ENCODE measurements around the gene FZR1.
"Not testable (repeated sequence)": the region's sequence is repeated elsewhere in the genome, so short reads cannot be mapped to it uniquely, and the experiment has no call there.

FZR1 gene

GRCh38 chr19:3514930-3515329 is 8.8 kb downstream of the FZR1 start:
- no peak for DNase-seq (ENCODE audit: low spot score)

GRCh38 chr19:3515891-3516422 is 9.8 kb downstream of the FZR1 start:
- no peak for DNase-seq (ENCODE audit: low spot score)

- DNase-seq (ENCODE audit: low spot score): no peak
Measured at GRCh38 chr19:3516675-3517207, 10.6 kb downstream of the FZR1 start.

GRCh38 chr19:3517638-3518037 is 11.5 kb downstream of the FZR1 start:
- no peak for DNase-seq (ENCODE audit: low spot score)

- no peak for DNase-seq (ENCODE audit: low spot score)
Measured at GRCh38 chr19:3518255-3518654, 12.1 kb downstream of the FZR1 start.

- no peak for DNase-seq (ENCODE audit: low spot score)
Measured at GRCh38 chr19:3518659-3519058, 12.5 kb downstream of the FZR1 start.

GRCh38 chr19:3519126-3519525 is 13.0 kb downstream of the FZR1 start:
- no peak for DNase-seq (ENCODE audit: low spot score)

- DNase-seq (ENCODE audit: low spot score): peak; percentile 70
Measured at GRCh38 chr19:3520166-3521103, 14.3 kb downstream of the FZR1 start.

- DNase-seq (ENCODE audit: low spot score): peak; percentile 27
Measured at GRCh38 chr19:3521104-3521445, 15.0 kb downstream of the FZR1 start.

- no peak for DNase-seq (ENCODE audit: low spot score)
Measured at GRCh38 chr19:3522421-3523360, 16.6 kb downstream of the FZR1 start.

GRCh38 chr19:3523361-3524077 is 17.4 kb downstream of the FZR1 start:
- no peak for DNase-seq (ENCODE audit: low spot score)

- DNase-seq (ENCODE audit: low spot score): no peak
Measured at GRCh38 chr19:3524078-3524842, 18.1 kb downstream of the FZR1 start.

GRCh38 chr19:3524904-3525451 is 18.9 kb downstream of the FZR1 start:
- DNase-seq (ENCODE audit: low spot score): no peak

- DNase-seq (ENCODE audit: low spot score): no peak
Measured at GRCh38 chr19:3526507-3527237, 20.6 kb downstream of the FZR1 start.

GRCh38 chr19:3527238-3527910 is 21.3 kb downstream of the FZR1 start:
- DNase-seq (ENCODE audit: low spot score): no peak

GRCh38 chr19:3528080-3528479 is 22.0 kb downstream of the FZR1 start:
- DNase-seq (ENCODE audit: low spot score): no peak

- no peak for DNase-seq (ENCODE audit: low spot score)
Measured at GRCh38 chr19:3528539-3529211, 22.6 kb downstream of the FZR1 start.

GRCh38 chr19:3529299-3529698 is 23.2 kb downstream of the FZR1 start:
- DNase-seq (ENCODE audit: low spot score): not testable (repeated sequence)

GRCh38 chr19:3530389-3530788 is 24.3 kb downstream of the FZR1 start:
- no peak for DNase-seq (ENCODE audit: low spot score)
